MV-4-11 (cell line): ENCODE data around the gene BLOC1S3.
"Not testable (repeated sequence)": the region's sequence is repeated elsewhere in the genome, so short reads cannot be mapped to it uniquely, and the experiment has no call there.

Source experiments
- DNase-seq: peaks from one replicate; lab custom pipeline; 2025; lab: John Stamatoyannopoulos, UW

Gene BLOC1S3

GRCh38 chr19:45224645-45225044, 46.1 kb downstream of the BLOC1S3 start:
- DNase-seq, result no peak

GRCh38 chr19:45229056-45229455, 50.5 kb downstream of the BLOC1S3 start:
- DNase-seq, result not testable (repeated sequence)
